Small intestine (tissue), 4 donors: ENCODE results near the gene CEP162. TPM values are rescaled to one million over a fixed set of nuclear protein-coding genes. Genes with fewer than 3 reads are reported as not detected.

ENCODE experiments used
- polyA plus RNA-seq, 4 donors: library from polyadenylated mRNA; stranded (reverse) in 3 of 4; unstranded in 1 of 4; fragments of 200-250 nt in 3 of 4; fragments of 120-200 nt in 1 of 4; gene quantifications; one replicate each; pipeline versions ENCODE4 v1.2.1 to v1.2.3, GENCODE V29; 2013
- donor health status: healthy with polysubstance abuse.
- donor health status: Bipolar disorder and iron deficiency.
- donor health status: healthy.

Gene CEP162
- polyA plus RNA-seq, 4 donors = 2.4 to 10.8 (median 3.3) TPM

Other genes starting within 250 kb of the CEP162 start
- 1 to 10 TPM in 3 of 4 donors, under 1 TPM in 1; 0.67 to 6.9 (median 1.5) TPM for gene MRAP2, start 193.9 kb downstream of the CEP162 start, polyA plus RNA-seq